DOHH2 (cell line): Measurements from ENCODE around the gene PMAIP1.
A peak's percentile ranks its signal among the peaks of the same experiment; 100 is the strongest.

Experiments
- H3F3A ChIP-seq: fragments of 200-600 bp; sonication (generic), shearing (Covaris generic); 2 replicates; pipeline ENCODE4 v1.6.0; 2016; ENCODE audit warnings: antibody characterized with exemption, mild to moderate bottlenecking; ENCODE audit not compliant: control insufficient read depth, insufficient read depth
- H3K27ac ChIP-seq: fragments of 200-600 bp; sonication (generic); 2 replicates; pipeline ENCODE4 v1.5.1; 2014; ENCODE audit warnings: low read depth, mild to moderate bottlenecking, low read length, moderate library complexity
- H3K27me3 ChIP-seq: fragments of 200-600 bp; sonication (generic); 2 replicates; pipeline ENCODE4 v1.6.1; 2014; ENCODE audit warnings: mild to moderate bottlenecking, low read length, mixed read lengths; ENCODE audit not compliant: control insufficient read depth
- H3K36me3 ChIP-seq: fragments of 200-600 bp; sonication (generic); 2 replicates; pipeline ENCODE4 v1.6.1; 2014; ENCODE audit warnings: mild to moderate bottlenecking, low read length, moderate library complexity, mixed read lengths; ENCODE audit not compliant: control insufficient read depth
- H3K4me1 ChIP-seq: fragments of 200-600 bp; sonication (generic); 2 replicates; pipeline ENCODE4 v1.6.1; 2014; ENCODE audit warnings: mild to moderate bottlenecking, low read length, mixed read lengths; ENCODE audit not compliant: control insufficient read depth
- H3K4me2 ChIP-seq: fragments of 200-600 bp; sonication (generic); 2 replicates; pipeline ENCODE4 v1.6.0; 2014; ENCODE audit warnings: mild to moderate bottlenecking, low read length, moderate library complexity
- H3K4me3 ChIP-seq: fragments of 200-600 bp; sonication (generic); 2 replicates; pipeline ENCODE4 v1.5.1; 2014; ENCODE audit warnings: mild to moderate bottlenecking, low read length, mixed read lengths
- H3K79me2 ChIP-seq: fragments of 200-600 bp; sonication (generic); 2 replicates; pipeline ENCODE4 v1.6.1; 2014; ENCODE audit warnings: mild to moderate bottlenecking, low read length, mixed read lengths; ENCODE audit not compliant: control insufficient read depth
- H3K9me2 ChIP-seq: fragments of 200-600 bp; sonication (generic); replicated peaks from 2 replicates; pipeline ENCODE4 v1.6.1; 2014; ENCODE audit warnings: mild to moderate bottlenecking, low read length, mixed read lengths; ENCODE audit not compliant: control insufficient read depth
- H3K9me3 ChIP-seq: fragments of 200-600 bp; sonication (generic); 2 replicates; pipeline ENCODE4 v1.6.1; 2014; ENCODE audit warnings: antibody characterized with exemption, low read length, mixed read lengths; ENCODE audit not compliant: control insufficient read depth, insufficient read depth
- H4K20me1 ChIP-seq: fragments of 200-600 bp; sonication (generic); 2 replicates; pipeline ENCODE4 v1.6.0; 2014; ENCODE audit warnings: low read depth, mild to moderate bottlenecking, antibody characterized with exemption, low read length, moderate library complexity; ENCODE audit not compliant: control insufficient read depth, insufficient read depth
- CTCF ChIP-seq: fragments of 200-600 bp; sonication (generic); IDR thresholded peaks from one replicate; pipeline ENCODE4 v1.5.1; 2014; ENCODE audit warnings: antibody characterized with exemption, mild to moderate bottlenecking, low read depth, low read length; ENCODE audit not compliant: poor library complexity, severe bottlenecking
- EZH2phosphoT487 ChIP-seq: fragments of 200-600 bp; sonication (generic); IDR thresholded peaks from 2 replicates; pipeline ENCODE4 v1.6.1; 2017; ENCODE audit warnings: borderline replicate concordance, mild to moderate bottlenecking, antibody characterized with exemption, low read length, moderate library complexity, mixed read lengths

PMAIP1 gene

GRCh38 chr18:59938676-59939075, 38.9 kb downstream of the PMAIP1 start:
- Histone ChIP-seq H3K4me1 (peaks cover 7% of the 10 kb centered on the region), H3K27me3 (no peaks in the 10 kb centered on the region), H3K27ac (no peak overlapping the region), H3K79me2 (no peaks in the 10 kb centered on the region), H3K36me3 (no peaks in the 10 kb centered on the region), H3K4me2 (no peak overlapping the region), H3K9me3 (no peaks in the 10 kb centered on the region), H3K9me2 (no peaks in the 10 kb centered on the region), H4K20me1 (no peaks in the 10 kb centered on the region), H3F3A (no peaks in the 10 kb centered on the region), H3K4me3 (no peak overlapping the region)
- TF ChIP-seq CTCF = no peak
- TF ChIP-seq EZH2phosphoT487 = no peak

- Histone ChIP-seq H3F3A (no peaks in the 10 kb centered on the region), H3K79me2 (no peaks in the 10 kb centered on the region), H3K27ac (no peak overlapping the region), H3K4me3 (no peak overlapping the region), H3K4me1 (peaks cover 7% of the 10 kb centered on the region), H3K27me3 (no peaks in the 10 kb centered on the region), H3K9me2 (no peaks in the 10 kb centered on the region), H4K20me1 (no peaks in the 10 kb centered on the region), H3K4me2 (no peak overlapping the region), H3K36me3 (no peaks in the 10 kb centered on the region), H3K9me3 (no peaks in the 10 kb centered on the region)
- TF ChIP-seq CTCF (no peak), EZH2phosphoT487 (no peak)
Measured at GRCh38 chr18:59939127-59939526, 39.3 kb downstream of the PMAIP1 start.

GRCh38 chr18:59940068-59940467, 40.3 kb downstream of the PMAIP1 start:
- Histone ChIP-seq H3K79me2 (no peaks in the 10 kb centered on the region), H3K4me2 (no peak overlapping the region), H3K4me3 (no peak overlapping the region), H3K9me2 (no peaks in the 10 kb centered on the region), H3K27ac (no peak overlapping the region), H3F3A (no peaks in the 10 kb centered on the region), H4K20me1 (no peaks in the 10 kb centered on the region), H3K27me3 (no peaks in the 10 kb centered on the region), H3K9me3 (no peaks in the 10 kb centered on the region), H3K4me1 (peaks cover 7% of the 10 kb centered on the region), H3K36me3 (no peaks in the 10 kb centered on the region)
- TF ChIP-seq EZH2phosphoT487 = no peak
- no peak for TF ChIP-seq CTCF

- Histone ChIP-seq H3K27me3 (no peaks in the 10 kb centered on the region), H3K4me3 (no peak overlapping the region), H4K20me1 (no peaks in the 10 kb centered on the region), H3K4me1 (peaks cover 7% of the 10 kb centered on the region), H3F3A (no peaks in the 10 kb centered on the region), H3K9me2 (no peaks in the 10 kb centered on the region), H3K36me3 (no peaks in the 10 kb centered on the region), H3K9me3 (no peaks in the 10 kb centered on the region), H3K27ac (no peak overlapping the region), H3K4me2 (0 out of 2 replicates have a peak overlapping the region, but pooled peaks have one; percentile 11), H3K79me2 (no peaks in the 10 kb centered on the region)
- TF ChIP-seq CTCF = no peak
- no peak for TF ChIP-seq EZH2phosphoT487
Measured at GRCh38 chr18:59941331-59941730, 41.5 kb downstream of the PMAIP1 start.
